Astrocyte of the cerebellum (primary cell): ENCODE data around the gene RFX3.

Experiments
- DNase-seq: peaks from one replicate; pipeline ENCODE4 v3.0.0-alpha.2; 2011; ENCODE audit warnings: low read depth
- H3K4me3 ChIP-seq: 2 replicates; pipeline ENCODE4 v1.5.1; 2011; ENCODE audit warnings: mild to moderate bottlenecking, low read depth, low read length, moderate library complexity
- in situ Hi-C: cut with HindIII; loops from 2 replicates; pipeline ENCODE4 v1.10.0; 2017; ENCODE audit warnings: low sequenced_read_pairs
- TF ChIP-seq, protein P1 (sequence below): IDR thresholded peaks from 2 replicates; pipeline ENCODE4 v1.5.1; 2012; ENCODE audit warnings: low read length, low read depth, moderate library complexity, mild to moderate bottlenecking; ENCODE audit errors: missing control alignments

RFX3 gene

DNA sequence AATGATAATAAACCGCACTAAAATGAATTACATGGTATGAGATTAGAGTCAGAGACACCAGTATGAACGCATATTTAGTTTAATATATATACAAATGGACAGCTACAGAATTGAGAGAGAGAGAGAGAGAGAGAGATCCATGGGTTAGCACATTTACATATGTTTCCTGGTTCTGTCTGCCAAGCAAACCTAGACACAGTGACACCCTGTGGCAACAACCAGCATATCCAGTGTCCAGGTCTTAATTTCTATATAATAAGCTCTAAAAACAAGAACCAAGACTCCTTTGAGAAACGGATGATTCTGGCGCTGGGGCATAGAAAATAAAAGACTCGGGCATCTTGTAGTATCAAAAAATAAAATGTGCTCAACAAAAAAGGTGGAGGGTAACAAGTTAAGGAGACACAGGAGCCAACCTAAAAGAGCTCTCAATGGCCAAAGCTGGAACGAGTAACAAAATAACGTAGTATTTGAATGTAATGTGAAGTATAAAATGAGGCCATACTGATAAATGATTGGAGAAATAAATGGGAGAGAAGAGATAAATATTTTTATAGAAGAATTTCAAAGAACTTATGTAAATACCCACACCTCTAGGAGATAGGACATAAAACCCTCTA, 84.5 kb downstream of the RFX3 start:
- peak; percentile 55 for DNase-seq
- TF ChIP-seq, protein P1, sequence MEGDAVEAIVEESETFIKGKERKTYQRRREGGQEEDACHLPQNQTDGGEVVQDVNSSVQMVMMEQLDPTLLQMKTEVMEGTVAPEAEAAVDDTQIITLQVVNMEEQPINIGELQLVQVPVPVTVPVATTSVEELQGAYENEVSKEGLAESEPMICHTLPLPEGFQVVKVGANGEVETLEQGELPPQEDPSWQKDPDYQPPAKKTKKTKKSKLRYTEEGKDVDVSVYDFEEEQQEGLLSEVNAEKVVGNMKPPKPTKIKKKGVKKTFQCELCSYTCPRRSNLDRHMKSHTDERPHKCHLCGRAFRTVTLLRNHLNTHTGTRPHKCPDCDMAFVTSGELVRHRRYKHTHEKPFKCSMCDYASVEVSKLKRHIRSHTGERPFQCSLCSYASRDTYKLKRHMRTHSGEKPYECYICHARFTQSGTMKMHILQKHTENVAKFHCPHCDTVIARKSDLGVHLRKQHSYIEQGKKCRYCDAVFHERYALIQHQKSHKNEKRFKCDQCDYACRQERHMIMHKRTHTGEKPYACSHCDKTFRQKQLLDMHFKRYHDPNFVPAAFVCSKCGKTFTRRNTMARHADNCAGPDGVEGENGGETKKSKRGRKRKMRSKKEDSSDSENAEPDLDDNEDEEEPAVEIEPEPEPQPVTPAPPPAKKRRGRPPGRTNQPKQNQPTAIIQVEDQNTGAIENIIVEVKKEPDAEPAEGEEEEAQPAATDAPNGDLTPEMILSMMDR: peak; percentile 70
- H3K4me3 ChIP-seq: no peak overlapping the region
- in situ Hi-C loops: no loop called here

- H3K4me3 ChIP-seq: no peak overlapping the region
- in situ Hi-C loops: no loop called here
- TF ChIP-seq, protein P1: no peak
- DNase-seq: no peak
These were observed 89.0 kb downstream of the RFX3 start for GRCh38 chr9:3436629-3437420.

- DNase-seq: no peak
- TF ChIP-seq, protein P1: no peak
- in situ Hi-C loops: no loop called here
- H3K4me3 ChIP-seq: no peak overlapping the region
These were observed 90.1 kb downstream of the RFX3 start for GRCh38 chr9:3435732-3436131.

DNA sequence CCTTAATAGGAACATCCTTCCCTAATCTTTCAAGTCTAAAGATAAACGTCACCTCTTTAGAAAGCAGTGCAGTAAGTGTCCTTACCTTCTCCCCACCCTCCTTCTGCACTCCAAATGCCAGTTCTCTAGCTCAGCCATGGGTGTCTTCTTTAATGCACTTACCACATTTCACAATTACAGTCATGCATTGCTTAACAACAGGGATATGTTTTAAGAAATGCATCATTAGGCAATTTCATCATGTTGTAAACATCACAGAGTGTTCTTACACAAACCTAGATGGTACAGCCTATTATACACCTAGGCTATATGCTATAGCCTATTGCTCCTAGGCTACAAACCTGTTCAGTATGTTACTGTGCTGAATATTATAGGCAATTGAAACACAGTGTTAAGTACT, 91.2 kb downstream of the RFX3 start:
- DNase-seq: no peak
- no peak overlapping the region for H3K4me3 ChIP-seq
- TF ChIP-seq, protein P1: no peak
- in situ Hi-C loops: no loop called here

GRCh38 chr9:3433754-3434153, 92.0 kb downstream of the RFX3 start:
- DNase-seq: no peak
- in situ Hi-C loops: no loop called here
- TF ChIP-seq, protein P1: no peak
- H3K4me3 ChIP-seq: no peak overlapping the region

- H3K4me3 ChIP-seq: no peak overlapping the region
- TF ChIP-seq, protein P1: no peak
- in situ Hi-C loops: no loop called here
- no peak for DNase-seq
These were observed 92.7 kb downstream of the RFX3 start for GRCh38 chr9:3433066-3433465.
